Endothelial cell of umbilical vein (primary cell): ENCODE results near the gene ANKRD33B.

Experiments
- EZH2 ChIP-seq: IDR thresholded peaks from 2 replicates; pipeline ENCODE4 v1.6.1; 2012; ENCODE audit warnings: borderline replicate concordance, low read depth, mild to moderate bottlenecking, moderate library complexity, low read length, inconsistent platforms; ENCODE audit not compliant: severe bottlenecking
- FOS ChIP-seq: IDR thresholded peaks from 2 replicates; pipeline ENCODE4 v1.6.1; 2011; ENCODE audit warnings: mild to moderate bottlenecking, low read length, moderate library complexity, borderline replicate concordance; ENCODE audit not compliant: insufficient read depth
- POLR2A ChIP-seq: IDR thresholded peaks from 2 replicates; pipeline ENCODE4 v1.6.1; 2012; ENCODE audit warnings: low read depth, mild to moderate bottlenecking, control low read depth, low read length
- TF ChIP-seq, protein P1 (sequence below), 2 donors: IDR thresholded peaks; 1 replicate in 1 of 2; 2 replicates in 1 of 2; pipeline ENCODE4 v1.5.1; 2011; ENCODE audit warnings: low read length in 2 of 2, mild to moderate bottlenecking in 2 of 2, moderate library complexity in 2 of 2, control low read depth in 1 of 2, inconsistent platforms in 1 of 2, low read depth in 1 of 2; ENCODE audit not compliant: insufficient read depth in 1 of 2; ENCODE audit errors: extremely low read depth in 1 of 2

DNA sequence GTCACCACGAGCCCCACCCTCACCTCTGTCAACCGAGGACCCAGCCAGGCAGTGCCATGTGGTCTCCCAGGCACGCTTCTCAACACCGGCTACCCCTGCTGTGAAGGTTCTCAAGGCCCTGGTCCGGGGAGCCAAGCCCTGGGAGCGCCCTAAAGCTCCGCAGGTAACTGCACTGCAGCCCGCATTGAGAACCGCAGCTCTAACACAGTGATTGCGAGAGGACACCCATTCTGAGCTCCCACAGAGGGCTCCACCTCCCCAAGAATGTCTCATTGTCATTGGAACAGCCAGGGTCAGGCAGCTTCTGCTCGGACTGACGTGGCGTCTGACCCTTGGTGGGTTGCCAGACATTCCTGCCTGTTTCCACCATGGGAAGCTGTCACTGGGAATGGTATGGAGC, 88.3 kb downstream of the ANKRD33B start:
- TF ChIP-seq, protein P1, sequence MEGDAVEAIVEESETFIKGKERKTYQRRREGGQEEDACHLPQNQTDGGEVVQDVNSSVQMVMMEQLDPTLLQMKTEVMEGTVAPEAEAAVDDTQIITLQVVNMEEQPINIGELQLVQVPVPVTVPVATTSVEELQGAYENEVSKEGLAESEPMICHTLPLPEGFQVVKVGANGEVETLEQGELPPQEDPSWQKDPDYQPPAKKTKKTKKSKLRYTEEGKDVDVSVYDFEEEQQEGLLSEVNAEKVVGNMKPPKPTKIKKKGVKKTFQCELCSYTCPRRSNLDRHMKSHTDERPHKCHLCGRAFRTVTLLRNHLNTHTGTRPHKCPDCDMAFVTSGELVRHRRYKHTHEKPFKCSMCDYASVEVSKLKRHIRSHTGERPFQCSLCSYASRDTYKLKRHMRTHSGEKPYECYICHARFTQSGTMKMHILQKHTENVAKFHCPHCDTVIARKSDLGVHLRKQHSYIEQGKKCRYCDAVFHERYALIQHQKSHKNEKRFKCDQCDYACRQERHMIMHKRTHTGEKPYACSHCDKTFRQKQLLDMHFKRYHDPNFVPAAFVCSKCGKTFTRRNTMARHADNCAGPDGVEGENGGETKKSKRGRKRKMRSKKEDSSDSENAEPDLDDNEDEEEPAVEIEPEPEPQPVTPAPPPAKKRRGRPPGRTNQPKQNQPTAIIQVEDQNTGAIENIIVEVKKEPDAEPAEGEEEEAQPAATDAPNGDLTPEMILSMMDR (IDR thresholded peaks at IDR 0.05; ENCODE audit: extremely low read depth in 1 of 2, insufficient read depth in 1 of 2, low read depth in 1 of 2, low read length in 2 of 2) = no peak
- TF ChIP-seq POLR2A (no peak), EZH2 (no peak), FOS (no peak)
